BLaER1 treated with 17β-estradiol and CSF1 and Interleukin-3, amounts not matched to agents 10 nM and 100 nM (cell line): Measurements from ENCODE around the gene TCAP.
"Not testable (repeated sequence)": the region's sequence is repeated elsewhere in the genome, so short reads cannot be mapped to it uniquely, and the experiment has no call there.

Experiments
- H3K27ac ChIP-seq, 11 experiments: shearing (Covaris generic); formaldehyde crosslinking; 2 replicates each; pipeline ENCODE4 v1.8.1; 2022
- H3K27me3 ChIP-seq, 11 experiments: shearing (Covaris generic); formaldehyde crosslinking; 2 replicates each; pipeline ENCODE4 v1.8.1; 2022
- H3K36me3 ChIP-seq, 11 experiments: shearing (Covaris generic); formaldehyde crosslinking; 2 replicates each; pipeline ENCODE4 v1.8.1; 2022
- H3K4me1 ChIP-seq, 10 experiments: shearing (Covaris generic); formaldehyde crosslinking; 2 replicates each; pipeline ENCODE4 v1.8.1; 2022
- H3K4me2 ChIP-seq, 11 experiments: shearing (Covaris generic); formaldehyde crosslinking; 2 replicates each; pipeline ENCODE4 v1.8.1; 2022
- H3K4me3 ChIP-seq, 10 experiments: shearing (Covaris generic); formaldehyde crosslinking; 2 replicates each; pipeline ENCODE4 v1.8.1; 2022
- H3K9ac ChIP-seq, 11 experiments: shearing (Covaris generic); formaldehyde crosslinking; 2 replicates each; pipeline ENCODE4 v1.8.1; 2022
- H3K9me3 ChIP-seq, 11 experiments: shearing (Covaris generic); formaldehyde crosslinking; replicated peaks in 1 of 11; 2 replicates each; pipeline ENCODE4 v1.8.1; 2022
- H4K20me1 ChIP-seq, 11 experiments: shearing (Covaris generic); formaldehyde crosslinking; 2 replicates each; pipeline ENCODE4 v1.8.1; 2022
- Cebpa-rat ChIP-seq, 11 experiments: shearing (Covaris generic); IDR thresholded peaks; 2 replicates each; pipeline ENCODE4 v1.8.1; 2022

TCAP gene

GRCh38 chr17:39711071-39711470 lies 45.9 kb downstream of the TCAP start:
- peak in 1 of 11 experiments; percentile 45; a peak in 1 of 22 replicates for TF ChIP-seq Cebpa-rat (IDR thresholded peaks at IDR 0.05)
- not testable (repeated sequence) for H3K27ac ChIP-seq, H4K20me1 ChIP-seq, H3K4me3 ChIP-seq, H3K9ac ChIP-seq, H3K36me3 ChIP-seq, H3K9me3 ChIP-seq
- H3K4me1 ChIP-seq: peaks cover 26 to 75% (median 69%) of the 10 kb centered on the region in 10 experiments
- peak overlapping the region in 8 of 11 experiments; percentile 76 to 95 (median 88); a peak in 15 of 22 replicates for H3K4me2 ChIP-seq
- H3K27me3 ChIP-seq: peaks cover 0 to 15% (median 0%) of the 10 kb centered on the region in 11 experiments; a peak in 2 of 22 replicates

GRCh38 chr17:39711851-39712250 lies 46.7 kb downstream of the TCAP start:
- Histone ChIP-seq H3K9me3 (no peaks in the 10 kb centered on the region), H3K27ac (no peak overlapping the region), H3K36me3 (no peaks in the 10 kb centered on the region), H3K4me2 (peak overlapping the region in 8 of 11 experiments; percentile 76 to 95 (median 88); a peak in 16 of 22 replicates), H3K4me1 (peaks cover 24 to 75% (median 69%) of the 10 kb centered on the region in 10 experiments), H3K27me3 (peaks cover 0 to 15% (median 0%) of the 10 kb centered on the region in 11 experiments; a peak in 2 of 22 replicates), H3K9ac (no peak overlapping the region), H3K4me3 (no peak overlapping the region), H4K20me1 (no peaks in the 10 kb centered on the region)
- no peak for TF ChIP-seq Cebpa-rat (IDR thresholded peaks at IDR 0.05)

- Histone ChIP-seq H4K20me1 (no peaks in the 10 kb centered on the region), H3K4me2 (no peak overlapping the region), H3K4me3 (no peak overlapping the region), H3K27me3 (peaks cover 0 to 2% (median 0%) of the 10 kb centered on the region in 11 experiments; a peak in 1 of 22 replicates), H3K9me3 (no peaks in the 10 kb centered on the region), H3K36me3 (no peaks in the 10 kb centered on the region), H3K4me1 (peaks cover 7 to 62% (median 51%) of the 10 kb centered on the region in 10 experiments), H3K27ac (no peak overlapping the region), H3K9ac (no peak overlapping the region)
- no peak for TF ChIP-seq Cebpa-rat (IDR thresholded peaks at IDR 0.05)
Measured at GRCh38 chr17:39714234-39714633, 49.1 kb downstream of the TCAP start.

- H3K27ac ChIP-seq: no peak overlapping the region
- no peak overlapping the region for H3K9ac ChIP-seq
- no peaks in the 10 kb centered on the region; a peak in 1 of 22 replicates for H4K20me1 ChIP-seq
- peaks cover 0 to 49% (median 38%) of the 10 kb centered on the region in 10 experiments; a peak in 16 of 20 replicates for H3K4me1 ChIP-seq
- TF ChIP-seq Cebpa-rat (IDR thresholded peaks at IDR 0.05): no peak
- peak overlapping the region in 1 of 11 experiments; percentile 3; a peak in 1 of 22 replicates for H3K4me2 ChIP-seq
- no peaks in the 10 kb centered on the region for H3K9me3 ChIP-seq
- H3K4me3 ChIP-seq: no peak overlapping the region
- no peaks in the 10 kb centered on the region for H3K27me3 ChIP-seq
- no peaks in the 10 kb centered on the region for H3K36me3 ChIP-seq
Measured at GRCh38 chr17:39715375-39716072, 50.4 kb downstream of the TCAP start.
